SU-DHL-6 (cell line): ENCODE data around the gene SEC16A.

Experiments
- CTCF ChIP-seq: fragments of 200-600 bp; sonication (generic); IDR thresholded peaks from one replicate; pipeline ENCODE4 v1.5.1; 2017; ENCODE audit warnings: antibody characterized with exemption, mild to moderate bottlenecking, low read length, moderate library complexity; ENCODE audit not compliant: insufficient read depth, poor library complexity, severe bottlenecking
- EZH2phosphoT487 ChIP-seq: fragments of 200-600 bp; sonication (generic), shearing (Covaris generic); conservative IDR thresholded peaks from 2 replicates; pipeline ENCODE4 v1.6.1; 2018; ENCODE audit warnings: mild to moderate bottlenecking, antibody characterized with exemption, low read length, moderate library complexity, mixed read lengths

DNA sequence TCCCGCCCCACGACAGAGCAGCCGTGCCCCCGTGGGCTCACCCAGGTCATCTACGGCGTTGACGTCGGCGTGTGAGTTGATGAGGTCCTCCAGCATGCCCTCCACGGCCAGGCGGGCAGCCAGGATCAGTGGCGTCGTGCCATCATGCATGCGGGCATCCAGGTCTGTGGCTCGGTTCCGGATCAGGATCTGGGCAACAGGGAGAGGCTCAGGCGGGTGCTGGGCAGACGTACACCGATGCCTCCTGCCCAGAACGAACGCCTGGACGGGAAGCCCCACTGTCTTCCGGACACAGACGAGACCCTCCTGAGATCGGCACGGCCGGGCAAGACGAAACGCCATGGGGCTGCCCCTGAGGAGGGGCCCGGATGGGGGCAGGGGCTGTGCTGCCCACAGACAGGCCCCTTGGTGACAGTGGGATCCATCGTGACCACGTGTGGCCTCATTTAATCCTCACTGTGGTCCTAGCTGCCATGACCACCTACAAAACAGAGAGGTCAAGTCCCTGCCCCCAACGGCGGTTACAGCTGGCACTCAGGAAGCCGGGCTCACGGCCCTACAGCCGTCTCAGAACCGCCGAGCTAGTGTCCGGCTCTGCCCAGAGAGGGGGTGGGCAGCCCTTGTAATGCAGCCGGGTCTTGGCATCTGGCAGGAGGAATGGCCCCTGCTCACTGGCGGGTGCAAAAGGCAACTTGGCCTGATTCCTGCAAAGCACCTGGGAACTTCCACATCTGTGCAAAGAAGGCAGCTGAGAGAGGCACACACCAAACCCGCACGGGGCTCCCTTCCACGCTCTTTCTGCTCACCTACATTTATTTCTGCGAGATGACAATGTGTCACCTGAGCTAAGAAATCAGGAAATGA, 16.5 kb upstream of the SEC16A start:
- TF ChIP-seq CTCF (no peak), EZH2phosphoT487 (no peak)
